Measurements from ENCODE around the gene GLCCI1. TPM values are rescaled to one million over a fixed set of nuclear protein-coding genes. Genes with fewer than 3 reads are reported as not detected.

Gene GLCCI1
- total and polyA plus RNA-seq, 4 donors: 25.5 to 45.3 (median 37.9) TPM

DNA sequence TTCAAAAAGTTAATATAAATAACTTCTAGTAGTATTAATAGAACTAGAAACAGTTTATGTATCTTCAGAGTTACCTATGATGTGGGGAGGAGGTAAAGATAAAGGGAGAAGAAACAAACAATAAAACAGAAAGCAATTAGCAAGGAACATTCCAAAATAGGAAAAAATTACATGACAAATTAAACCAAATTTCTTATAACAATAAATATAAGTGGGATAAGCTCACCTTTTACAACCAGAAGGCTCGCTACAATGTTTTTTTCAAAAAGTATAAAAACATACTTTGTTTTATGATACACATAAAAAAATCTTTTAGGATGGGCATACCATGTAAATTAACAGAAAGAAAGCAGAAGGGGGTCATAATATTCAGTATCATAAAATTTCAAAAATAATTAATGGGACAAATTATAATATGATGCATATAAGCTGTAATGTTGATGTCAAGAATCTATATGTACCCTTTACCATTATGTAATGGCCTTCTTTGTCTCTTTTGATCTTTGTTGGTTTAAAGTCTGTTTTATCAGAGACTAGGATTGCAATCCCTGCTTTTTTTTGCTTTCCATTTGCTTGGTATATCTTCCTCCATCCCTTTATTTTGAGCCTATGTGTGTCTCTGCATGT, 31.8 kb downstream of the GLCCI1 start:
- no peak for DNase-seq (ENCODE audit: low read depth in 4 of 6, low spot score in 6 of 6)
- H3K27ac ChIP-seq (ENCODE audit: low read depth, low read length): no peak overlapping the region
- no peaks in the 10 kb centered on the region for H3K36me3 ChIP-seq (ENCODE audit: control insufficient read depth, insufficient read depth, low read length)
- H3K4me1 ChIP-seq (ENCODE audit: control insufficient read depth, insufficient read depth, low read length): no peaks in the 10 kb centered on the region
- H3K4me3 ChIP-seq (ENCODE audit: low read depth, low read length): no peak overlapping the region
- H3K27me3 ChIP-seq (ENCODE audit: control insufficient read depth, insufficient read depth, low read length): no peaks in the 10 kb centered on the region
- WGBS (ENCODE audit: insufficient coverage): no CpG with 5 or more reads among the region's 1 CpG
- peaks cover 2% of the 10 kb centered on the region for H3K9me3 ChIP-seq (ENCODE audit: control insufficient read depth, insufficient read depth, low read length)

DNA sequence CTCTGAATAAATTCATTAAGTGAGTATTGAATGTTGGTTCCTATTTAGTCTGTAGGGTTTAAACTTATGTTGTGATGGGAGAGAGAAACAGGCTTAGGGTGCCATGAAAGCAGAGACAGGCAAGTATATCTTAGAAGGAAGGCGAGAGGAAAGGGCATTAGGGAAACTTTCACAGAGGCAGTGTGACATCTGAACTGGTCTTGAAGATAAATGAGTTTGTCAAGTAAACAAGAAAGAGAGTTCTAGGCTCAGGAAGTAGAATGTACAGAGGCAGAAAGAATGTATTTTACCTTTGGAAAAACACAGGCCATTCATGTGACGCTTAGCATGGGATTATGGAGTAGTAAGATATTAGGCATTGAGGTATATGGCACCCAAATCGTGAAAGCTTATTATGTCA, 34.5 kb downstream of the GLCCI1 start:
- H3K36me3 ChIP-seq (ENCODE audit: control insufficient read depth, insufficient read depth, low read length): peaks cover 9% of the 10 kb centered on the region
- 70% methylated on average over 1 of the region's 3 CpGs for WGBS (ENCODE audit: insufficient coverage)

DNA sequence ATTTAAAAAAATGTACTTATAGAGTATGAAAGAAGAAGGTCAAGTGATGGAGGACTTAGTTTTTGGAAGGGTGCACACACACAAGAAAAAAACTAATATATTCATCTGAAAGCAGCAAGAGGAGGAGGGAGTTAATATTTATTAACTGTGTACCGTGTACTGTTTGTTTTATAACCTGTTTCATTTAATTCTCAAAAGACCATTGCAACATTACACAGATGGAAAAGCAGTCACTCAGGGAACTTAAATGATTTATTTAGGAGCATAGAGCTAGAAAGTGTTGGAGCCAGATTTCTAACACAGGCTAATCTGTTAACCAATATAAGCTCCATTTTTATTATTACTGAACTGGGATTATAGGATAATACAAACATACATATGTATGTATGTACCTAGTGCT, 36.7 kb downstream of the GLCCI1 start:
- Histone ChIP-seq H3K4me1 (ENCODE audit: control insufficient read depth, insufficient read depth, low read length) (no peaks in the 10 kb centered on the region), H3K36me3 (ENCODE audit: control insufficient read depth, insufficient read depth, low read length) (peaks cover 12% of the 10 kb centered on the region), H3K27me3 (ENCODE audit: control insufficient read depth, insufficient read depth, low read length) (no peaks in the 10 kb centered on the region), H3K27ac (ENCODE audit: low read depth, low read length) (no peak overlapping the region), H3K9me3 (ENCODE audit: control insufficient read depth, insufficient read depth, low read length) (no peaks in the 10 kb centered on the region), H3K4me3 (ENCODE audit: low read depth, low read length) (no peak overlapping the region)
- whole genome bisulfite sequencing (ENCODE audit: insufficient coverage): no CpG with 5 or more reads among the region's 1 CpG
- peak in 1 of 6 donors; percentile 4 for DNase-seq (ENCODE audit: low read depth in 4 of 6, low spot score in 6 of 6)

More for the DNA sequence above, 34.5 kb downstream of the GLCCI1 start:
- DNase-seq (ENCODE audit: low read depth in 4 of 6, low spot score in 6 of 6): no peak
- Histone ChIP-seq H3K4me1 (ENCODE audit: control insufficient read depth, insufficient read depth, low read length) (no peaks in the 10 kb centered on the region), H3K27ac (ENCODE audit: low read depth, low read length) (no peak overlapping the region), H3K4me3 (ENCODE audit: low read depth, low read length) (no peak overlapping the region), H3K9me3 (ENCODE audit: control insufficient read depth, insufficient read depth, low read length) (peaks cover 2% of the 10 kb centered on the region), H3K27me3 (ENCODE audit: control insufficient read depth, insufficient read depth, low read length) (no peaks in the 10 kb centered on the region)

DNA sequence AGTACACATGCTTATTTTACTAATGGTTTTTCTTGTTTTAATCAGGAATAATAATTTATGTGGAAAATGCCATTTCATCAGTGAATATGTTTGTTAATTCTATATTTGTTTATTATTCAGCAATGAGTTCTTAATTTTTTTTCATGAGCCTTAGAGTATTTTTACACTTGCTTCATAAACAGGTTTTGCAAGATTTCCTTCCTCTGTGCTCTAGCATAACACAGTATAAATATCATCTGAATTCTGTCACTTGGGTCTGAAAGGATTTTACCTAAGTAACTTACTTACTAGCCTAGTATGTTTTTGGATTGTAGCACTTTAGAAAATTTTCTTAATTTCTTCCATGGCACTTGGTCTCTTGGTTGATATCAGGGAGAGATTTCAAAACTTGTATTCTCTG, 45.8 kb downstream of the GLCCI1 start:
- no peak overlapping the region for H3K27ac ChIP-seq (ENCODE audit: low read depth, low read length)
- no peak for DNase-seq (ENCODE audit: low read depth in 4 of 6, low spot score in 6 of 6)
- H3K4me3 ChIP-seq (ENCODE audit: low read depth, low read length): no peak overlapping the region
- peaks cover 12% of the 10 kb centered on the region for H3K36me3 ChIP-seq (ENCODE audit: control insufficient read depth, insufficient read depth, low read length)
- H3K27me3 ChIP-seq (ENCODE audit: control insufficient read depth, insufficient read depth, low read length): no peaks in the 10 kb centered on the region
- no peaks in the 10 kb centered on the region for H3K9me3 ChIP-seq (ENCODE audit: control insufficient read depth, insufficient read depth, low read length)
- no peaks in the 10 kb centered on the region for H3K4me1 ChIP-seq (ENCODE audit: control insufficient read depth, insufficient read depth, low read length)

DNA sequence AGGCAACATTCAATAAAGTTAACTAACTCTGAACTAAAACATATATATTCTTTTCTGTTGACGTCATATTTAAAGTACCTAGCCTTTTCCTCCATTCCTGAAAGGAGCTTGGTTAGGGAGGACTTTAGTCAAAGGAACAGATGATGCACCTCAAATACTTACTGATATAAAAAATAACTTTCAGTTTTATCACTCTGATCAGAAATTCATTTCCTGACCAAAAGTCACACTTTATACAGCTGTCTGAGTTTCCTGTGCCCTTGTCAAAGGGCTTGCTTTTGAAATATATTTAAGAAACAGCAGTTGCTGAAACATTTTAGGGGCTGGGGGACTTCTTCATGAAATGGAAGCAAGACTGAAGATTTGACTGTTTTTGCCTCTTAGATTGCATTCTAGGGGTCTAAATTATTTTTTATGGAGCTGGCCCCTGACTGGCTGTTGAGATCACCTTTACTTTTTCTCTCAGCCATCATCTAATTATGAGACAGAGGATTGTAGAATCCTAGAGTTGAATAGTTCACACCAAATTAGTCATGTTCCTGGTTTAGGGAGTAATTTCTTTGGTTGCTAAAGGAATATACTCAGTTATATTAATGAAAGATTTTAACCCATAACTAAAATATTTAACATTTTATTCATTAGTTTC, 46.6 kb downstream of the GLCCI1 start:
- no peak overlapping the region for H3K27ac ChIP-seq (ENCODE audit: low read depth, low read length)
- peaks cover 12% of the 10 kb centered on the region for H3K36me3 ChIP-seq (ENCODE audit: control insufficient read depth, insufficient read depth, low read length)
- no peak for DNase-seq (ENCODE audit: low read depth in 4 of 6, low spot score in 6 of 6)
- WGBS (ENCODE audit: insufficient coverage): no CpG with 5 or more reads among the region's 1 CpG
- H3K4me3 ChIP-seq (ENCODE audit: low read depth, low read length): no peak overlapping the region
- no peaks in the 10 kb centered on the region for H3K9me3 ChIP-seq (ENCODE audit: control insufficient read depth, insufficient read depth, low read length)
- no peaks in the 10 kb centered on the region for H3K27me3 ChIP-seq (ENCODE audit: control insufficient read depth, insufficient read depth, low read length)
- no peaks in the 10 kb centered on the region for H3K4me1 ChIP-seq (ENCODE audit: control insufficient read depth, insufficient read depth, low read length)

DNA sequence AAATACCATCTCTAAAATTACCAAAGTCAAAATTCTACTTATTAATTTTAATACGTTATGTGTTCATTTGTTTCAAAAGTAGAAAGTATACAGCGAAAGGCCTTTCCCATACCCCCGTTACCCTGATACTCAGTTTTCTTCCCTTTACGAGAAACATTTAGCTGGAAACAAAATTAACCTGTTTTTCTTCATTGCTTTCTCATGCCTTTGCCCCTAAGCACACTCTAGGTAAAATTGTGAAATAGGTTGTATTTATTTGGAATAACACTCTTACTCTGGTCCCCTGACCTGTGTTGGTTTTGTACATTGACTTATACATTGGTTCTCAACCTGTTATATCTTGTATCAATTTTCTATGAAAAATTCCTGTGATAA, 47.1 kb downstream of the GLCCI1 start:
- Histone ChIP-seq H3K27me3 (ENCODE audit: control insufficient read depth, insufficient read depth, low read length) (no peaks in the 10 kb centered on the region), H3K9me3 (ENCODE audit: control insufficient read depth, insufficient read depth, low read length) (no peaks in the 10 kb centered on the region), H3K36me3 (ENCODE audit: control insufficient read depth, insufficient read depth, low read length) (peaks cover 12% of the 10 kb centered on the region), H3K27ac (ENCODE audit: low read depth, low read length) (no peak overlapping the region), H3K4me1 (ENCODE audit: control insufficient read depth, insufficient read depth, low read length) (no peaks in the 10 kb centered on the region), H3K4me3 (ENCODE audit: low read depth, low read length) (no peak overlapping the region)
- no peak for DNase-seq (ENCODE audit: low read depth in 4 of 6, low spot score in 6 of 6)
- no CpG with 5 or more reads among the region's 4 CpGs for WGBS (ENCODE audit: insufficient coverage)

DNA sequence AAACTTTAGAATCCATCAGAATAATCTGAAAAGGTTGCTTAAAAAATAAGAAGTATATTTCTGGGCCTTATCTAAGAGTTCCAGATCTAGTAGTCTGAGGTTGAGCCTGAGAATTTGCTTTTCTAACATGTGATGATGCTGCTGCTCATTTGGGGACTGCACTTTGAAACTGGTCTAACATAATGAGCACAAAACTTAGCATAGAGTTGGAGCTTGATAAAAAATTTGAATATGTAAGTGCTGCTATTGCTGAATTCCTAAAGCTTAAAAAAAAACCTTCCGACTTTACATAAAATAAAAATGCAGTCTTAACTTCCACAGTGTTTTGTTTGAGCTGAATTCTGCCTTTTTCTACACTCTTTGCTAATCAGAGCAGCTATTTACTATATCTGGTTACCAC, 48.8 kb downstream of the GLCCI1 start:
- 60% methylated on average over 1 of the region's 1 CpG for WGBS (ENCODE audit: insufficient coverage)
- Histone ChIP-seq H3K4me1 (ENCODE audit: control insufficient read depth, insufficient read depth, low read length) (no peaks in the 10 kb centered on the region), H3K4me3 (ENCODE audit: low read depth, low read length) (no peak overlapping the region), H3K36me3 (ENCODE audit: control insufficient read depth, insufficient read depth, low read length) (peaks cover 4% of the 10 kb centered on the region), H3K27ac (ENCODE audit: low read depth, low read length) (no peak overlapping the region), H3K9me3 (ENCODE audit: control insufficient read depth, insufficient read depth, low read length) (no peaks in the 10 kb centered on the region), H3K27me3 (ENCODE audit: control insufficient read depth, insufficient read depth, low read length) (no peaks in the 10 kb centered on the region)
- no peak for DNase-seq (ENCODE audit: low read depth in 4 of 6, low spot score in 6 of 6)

DNA sequence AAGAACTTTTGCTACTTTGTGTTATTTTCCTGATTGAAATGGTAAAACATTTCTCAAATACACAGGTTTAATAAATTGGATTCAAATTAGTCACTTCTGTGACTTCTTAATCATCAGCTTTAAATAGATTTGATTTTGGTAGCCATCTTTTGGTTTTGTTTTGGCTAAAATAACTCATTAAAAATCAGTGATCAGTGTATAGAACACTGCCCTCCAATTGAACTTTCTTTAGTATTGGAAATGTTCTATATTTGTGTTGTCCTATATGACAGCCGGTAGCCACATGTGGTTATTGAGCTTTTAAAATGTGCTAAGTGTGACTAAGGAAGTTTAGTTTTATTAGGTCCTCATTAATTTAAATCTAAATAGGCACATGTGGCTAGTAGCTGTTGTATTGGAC, 50.4 kb downstream of the GLCCI1 start:
- no peak for DNase-seq (ENCODE audit: low read depth in 4 of 6, low spot score in 6 of 6)
- H3K27me3 ChIP-seq (ENCODE audit: control insufficient read depth, insufficient read depth, low read length): no peaks in the 10 kb centered on the region
- no CpG with 5 or more reads among the region's 1 CpG for WGBS (ENCODE audit: insufficient coverage)
- peaks cover 6% of the 10 kb centered on the region for H3K36me3 ChIP-seq (ENCODE audit: control insufficient read depth, insufficient read depth, low read length)
- H3K9me3 ChIP-seq (ENCODE audit: control insufficient read depth, insufficient read depth, low read length): no peaks in the 10 kb centered on the region
- no peak overlapping the region for H3K4me3 ChIP-seq (ENCODE audit: low read depth, low read length)
- H3K4me1 ChIP-seq (ENCODE audit: control insufficient read depth, insufficient read depth, low read length): no peaks in the 10 kb centered on the region
- no peak overlapping the region for H3K27ac ChIP-seq (ENCODE audit: low read depth, low read length)

DNA sequence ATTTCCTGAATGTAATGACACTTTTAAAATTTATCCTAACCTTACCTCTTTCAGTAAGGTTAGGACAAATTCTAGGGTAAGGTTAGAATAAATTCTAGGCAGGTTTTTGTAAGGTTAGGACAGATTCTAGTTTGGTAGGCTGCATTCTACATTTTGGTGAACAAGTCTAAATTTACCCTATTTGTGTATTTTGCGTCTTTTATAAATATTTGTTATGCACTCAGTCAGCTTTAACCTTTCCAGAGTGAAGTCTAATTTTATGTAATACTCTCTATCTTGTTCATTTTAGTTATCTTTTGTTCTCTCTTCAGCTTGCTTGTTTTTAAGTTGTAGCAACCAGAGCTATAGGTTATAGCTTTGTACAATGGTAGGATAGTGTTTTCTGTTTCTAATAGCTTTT, 54.0 kb downstream of the GLCCI1 start:
- no CpG with 5 or more reads among the region's 1 CpG for WGBS (ENCODE audit: insufficient coverage)
- Histone ChIP-seq H3K4me3 (ENCODE audit: low read depth, low read length) (no peak overlapping the region), H3K36me3 (ENCODE audit: control insufficient read depth, insufficient read depth, low read length) (peaks cover 19% of the 10 kb centered on the region), H3K27ac (ENCODE audit: low read depth, low read length) (no peak overlapping the region), H3K4me1 (ENCODE audit: control insufficient read depth, insufficient read depth, low read length) (no peaks in the 10 kb centered on the region), H3K9me3 (ENCODE audit: control insufficient read depth, insufficient read depth, low read length) (peaks cover 13% of the 10 kb centered on the region), H3K27me3 (ENCODE audit: control insufficient read depth, insufficient read depth, low read length) (no peaks in the 10 kb centered on the region)
- no peak for DNase-seq (ENCODE audit: low read depth in 4 of 6, low spot score in 6 of 6)

DNA sequence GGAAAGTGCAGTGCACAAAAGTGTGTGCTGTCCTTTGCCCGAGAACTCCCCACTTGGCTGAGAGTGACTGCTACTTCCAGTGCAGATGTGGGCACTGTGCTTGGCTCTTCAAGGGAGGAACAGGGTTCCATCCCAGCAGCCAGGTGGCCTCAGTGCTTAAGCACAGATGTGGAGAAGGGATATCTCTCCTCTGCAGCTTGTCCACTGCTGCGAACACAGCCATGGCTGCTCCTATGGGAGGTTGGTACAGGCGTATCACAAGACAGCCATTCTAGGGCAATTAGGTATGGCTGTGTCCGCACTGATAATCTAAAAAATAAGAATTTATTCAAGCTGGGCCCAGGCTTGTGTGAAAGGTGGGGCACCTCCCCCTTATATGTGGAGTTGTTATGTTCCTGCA, 66.6 kb downstream of the GLCCI1 start:
- H3K9me3 ChIP-seq (ENCODE audit: control insufficient read depth, insufficient read depth, low read length): peaks cover 9% of the 10 kb centered on the region
- 100% methylated on average over 1 of the region's 4 CpGs for WGBS (ENCODE audit: insufficient coverage)
- H3K27me3 ChIP-seq (ENCODE audit: control insufficient read depth, insufficient read depth, low read length): no peaks in the 10 kb centered on the region
- no peak overlapping the region for H3K4me3 ChIP-seq (ENCODE audit: low read depth, low read length)
- peaks cover 13% of the 10 kb centered on the region for H3K36me3 ChIP-seq (ENCODE audit: control insufficient read depth, insufficient read depth, low read length)
- no peaks in the 10 kb centered on the region for H3K4me1 ChIP-seq (ENCODE audit: control insufficient read depth, insufficient read depth, low read length)
- H3K27ac ChIP-seq (ENCODE audit: low read depth, low read length): no peak overlapping the region
- no peak for DNase-seq (ENCODE audit: low read depth in 4 of 6, low spot score in 6 of 6)

Measured in spinal cord (tissue), 10 donors.